NK-92 (cell line): ENCODE measurements around the gene KLF16.

Experiments used
- DNase-seq: peaks from one replicate; lab custom pipeline; 2025; ENCODE audit not compliant: unreplicated experiment; lab: John Stamatoyannopoulos, UW

KLF16 gene

GRCh38 chr19:1809678-1810077, 53.7 kb downstream of the KLF16 start:
- DNase-seq, result no peak

- DNase-seq, result no peak
These were observed 55.0 kb downstream of the KLF16 start for GRCh38 chr19:1808395-1808731.

- DNase-seq, result no peak
These were observed 55.5 kb downstream of the KLF16 start for GRCh38 chr19:1807695-1808394.

GRCh38 chr19:1807030-1807694, 56.2 kb downstream of the KLF16 start:
- DNase-seq, result no peak

GRCh38 chr19:1806184-1807029, 57.0 kb downstream of the KLF16 start:
- DNase-seq, result no peak

GRCh38 chr19:1805401-1806183, 57.8 kb downstream of the KLF16 start:
- DNase-seq, result no peak

GRCh38 chr19:1804858-1805257, 58.5 kb downstream of the KLF16 start:
- no peak for DNase-seq
